Ovary (tissue), 9 donors: ENCODE data around the gene HBZ. TPM values are rescaled to one million over a fixed set of nuclear protein-coding genes. Genes with fewer than 3 reads are reported as not detected.

Experiments
- DNase-seq, 5 donors: peaks; one replicate each; pipeline ENCODE4 v3.0.0-alpha.2; 2019 to 2020
- H3K27ac ChIP-seq, 2 donors: fragments of 200-600 bp; one replicate each; pipeline versions ENCODE4 v1.5.1 to v1.8.0; 2019 to 2022
- H3K27me3 ChIP-seq: fragments of 200-600 bp; one replicate; pipeline ENCODE4 v1.8.0; 2022
- H3K36me3 ChIP-seq: fragments of 200-600 bp; sonication (generic); one replicate; pipeline ENCODE4 v1.5.1; 2019
- H3K4me1 ChIP-seq: one replicate; pipeline ENCODE4 v1.8.1; 2013; ENCODE audit warnings: mild to moderate bottlenecking, moderate library complexity; ENCODE audit not compliant: insufficient read depth
- H3K4me3 ChIP-seq: fragments of 200-600 bp; sonication (generic); one replicate; pipeline ENCODE4 v1.5.1; 2017
- H3K9me3 ChIP-seq, 2 donors: fragments of 200-600 bp in 1 of 2; sonication (generic) in 1 of 2; one replicate each; pipeline versions ENCODE4 v1.5.1 to v1.8.1; 2013 to 2019; ENCODE audit warnings: mild to moderate bottlenecking in 1 of 2, moderate library complexity in 1 of 2
- EP300 ChIP-seq: sonication (generic); formaldehyde crosslinking; IDR thresholded peaks from one replicate; pipeline ENCODE4 v1.6.1; 2017; ENCODE audit warnings: antibody characterized with exemption
- POLR2A ChIP-seq: fragments of 450-650 bp; IDR thresholded peaks from one replicate; pipeline ENCODE4 v1.6.1; 2017; ENCODE audit warnings: antibody characterized with exemption, mild to moderate bottlenecking, moderate library complexity
- WGBS, 3 donors: extraction: QIAGEN DNeasy Blood & Tissue Kit in 1 of 3; methylation state at CpG; one replicate each; pipeline versions ENCODE4 v1.1.5 to v1.1.7; 2013 to 2017; 5-methylcytosine and 5-hydroxymethylcytosine counted together
- intact Hi-C, 4 donors: fragments of 100-400 bp; cut with DNase I; formaldehyde crosslinking; loops; one replicate each; pipeline versions ENCODE4 v1.11.0 to v1.15.1; 2022 to 2023
- polyA plus RNA-seq, 2 donors: library from polyadenylated mRNA; stranded (reverse); fragments of 200-250 nt in 1 of 2; fragments of 350-450 nt in 1 of 2; fragmentation: Illumina TruSeq in 1 of 2; extraction: RNeasy Lipid Tissue Mini Kit (QIAGEN cat#74804) in 1 of 2; gene quantifications; one replicate each; pipeline ENCODE4 v1.2.3, GENCODE V29; 2013 to 2014
- total RNA-seq, 7 donors: library from RNA; depleted of rRNA in 2 of 7; stranded (reverse); fragments of >200 nt in 2 of 7; fragmentation: NEBNext Ultra II Directional in 3 of 7; extraction: Animal tissue kit (Norgen Biotek cat#: 25700) in 3 of 7; gene quantifications; one replicate each; pipeline versions ENCODE4 v1.1.0 to v1.2.4, GENCODE V29; 2016 to 2023
- TF ChIP-seq, protein P1 (sequence below), 3 donors: fragments of 450-650 bp in 2 of 3; fragments of 200-600 bp in 1 of 3; IDR thresholded peaks; one replicate each; pipeline versions ENCODE4 v1.5.1 to v1.8.0; 2016 to 2022; ENCODE audit warnings: antibody characterized with exemption in 3 of 3, mild to moderate bottlenecking in 1 of 3
- donor health status: DM: no; HTN: no; CAD: no; lungs with moderate emphysema.
- donor health status: DM: no; HTN: no; CAD: no.
- donor health status: Bipolar disorder and iron deficiency.
- donor health status: DM: yes; HTN: yes; CAD: no.
- donor health status: DM: no; HTN: no; CAD: no.
- donor health status: DM: yes; HTN: yes; CAD: no.

Gene HBZ
- total and polyA plus RNA-seq, 9 donors = 0.28 TPM; not detected in 8

DNA sequence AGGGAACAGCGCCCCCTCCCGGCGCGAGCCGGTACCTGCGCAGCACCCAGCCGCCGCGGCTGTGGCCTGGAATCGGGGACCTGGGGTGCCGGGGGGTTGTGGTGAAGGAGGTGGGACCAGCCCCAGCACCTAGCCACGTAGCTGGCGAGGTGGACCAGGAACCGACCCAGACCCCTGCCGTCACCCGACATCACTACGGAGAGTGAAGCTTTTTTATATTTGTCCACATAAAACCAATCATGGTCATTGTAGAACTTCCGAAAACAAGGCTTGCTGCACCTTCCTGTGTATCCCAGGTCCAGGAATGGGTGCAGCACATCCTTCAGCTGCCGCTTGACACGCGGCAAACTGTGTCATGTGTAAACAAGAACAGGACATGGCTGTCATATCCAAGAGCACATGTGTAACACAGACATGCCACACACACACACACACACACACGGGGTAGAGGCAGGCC is 29.1 kb downstream of the HBZ start:
- Histone ChIP-seq H3K36me3 (no peaks in the 10 kb centered on the region), H3K27ac (no peak overlapping the region), H3K4me3 (no peak overlapping the region), H3K4me1 (peaks cover 8% of the 10 kb centered on the region), H3K9me3 (no peaks in the 10 kb centered on the region), H3K27me3 (no peaks in the 10 kb centered on the region)
- intact Hi-C loops = loop anchor here in 2 of 4 donors (2.0 to 5.0 kb wide), 2 partner anchors 74 to 75 kb away; no protein-coding TSS in a partner anchor
- TF ChIP-seq EP300 (no peak), POLR2A (no peak)
- TF ChIP-seq, protein P1, sequence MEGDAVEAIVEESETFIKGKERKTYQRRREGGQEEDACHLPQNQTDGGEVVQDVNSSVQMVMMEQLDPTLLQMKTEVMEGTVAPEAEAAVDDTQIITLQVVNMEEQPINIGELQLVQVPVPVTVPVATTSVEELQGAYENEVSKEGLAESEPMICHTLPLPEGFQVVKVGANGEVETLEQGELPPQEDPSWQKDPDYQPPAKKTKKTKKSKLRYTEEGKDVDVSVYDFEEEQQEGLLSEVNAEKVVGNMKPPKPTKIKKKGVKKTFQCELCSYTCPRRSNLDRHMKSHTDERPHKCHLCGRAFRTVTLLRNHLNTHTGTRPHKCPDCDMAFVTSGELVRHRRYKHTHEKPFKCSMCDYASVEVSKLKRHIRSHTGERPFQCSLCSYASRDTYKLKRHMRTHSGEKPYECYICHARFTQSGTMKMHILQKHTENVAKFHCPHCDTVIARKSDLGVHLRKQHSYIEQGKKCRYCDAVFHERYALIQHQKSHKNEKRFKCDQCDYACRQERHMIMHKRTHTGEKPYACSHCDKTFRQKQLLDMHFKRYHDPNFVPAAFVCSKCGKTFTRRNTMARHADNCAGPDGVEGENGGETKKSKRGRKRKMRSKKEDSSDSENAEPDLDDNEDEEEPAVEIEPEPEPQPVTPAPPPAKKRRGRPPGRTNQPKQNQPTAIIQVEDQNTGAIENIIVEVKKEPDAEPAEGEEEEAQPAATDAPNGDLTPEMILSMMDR (IDR thresholded peaks at IDR 0.05) = peak; percentile 91 to 94 (median 94)
- peak in 1 of 5 donors; percentile 84 for DNase-seq
- WGBS, 3 donors = 3 to 11% (median 8%) methylated on average over 17 to 22 of the region's 22 CpGs

DNA sequence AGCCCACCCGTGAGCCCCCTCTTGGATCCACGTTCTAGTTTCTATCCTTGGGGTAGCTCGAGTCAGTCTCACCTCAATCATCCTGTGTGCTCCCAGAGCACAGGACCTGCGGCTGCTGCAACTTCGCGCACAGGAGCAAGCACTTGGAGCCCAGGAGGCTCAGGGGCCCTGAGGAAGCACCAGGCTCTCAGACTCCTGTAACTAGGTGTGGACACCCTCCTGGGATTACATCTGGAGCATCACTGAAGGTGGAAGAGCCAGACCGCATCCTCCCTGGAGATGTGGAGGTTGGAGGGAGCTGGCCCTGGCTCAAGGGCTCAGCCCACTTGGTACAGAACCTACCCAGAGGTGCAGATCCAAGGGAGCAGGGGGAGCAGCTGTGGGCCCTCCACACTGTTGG is 30.6 kb downstream of the HBZ start:
- Histone ChIP-seq H3K27me3 (no peaks in the 10 kb centered on the region), H3K27ac (no peak overlapping the region), H3K4me1 (peaks cover 8% of the 10 kb centered on the region), H3K4me3 (no peak overlapping the region), H3K9me3 (no peaks in the 10 kb centered on the region), H3K36me3 (no peaks in the 10 kb centered on the region)
- TF ChIP-seq EP300 (no peak), POLR2A (no peak)
- TF ChIP-seq, protein P1 (IDR thresholded peaks at IDR 0.05) = no peak
- intact Hi-C loops = loop anchor here in 1 of 4 donors (5.0 kb wide), 1 partner anchor 76 kb away; no protein-coding TSS in a partner anchor
- 52 to 63% (median 59%) methylated on average over 7 of the region's 7 CpGs for WGBS, 3 donors
- DNase-seq = no peak

DNA sequence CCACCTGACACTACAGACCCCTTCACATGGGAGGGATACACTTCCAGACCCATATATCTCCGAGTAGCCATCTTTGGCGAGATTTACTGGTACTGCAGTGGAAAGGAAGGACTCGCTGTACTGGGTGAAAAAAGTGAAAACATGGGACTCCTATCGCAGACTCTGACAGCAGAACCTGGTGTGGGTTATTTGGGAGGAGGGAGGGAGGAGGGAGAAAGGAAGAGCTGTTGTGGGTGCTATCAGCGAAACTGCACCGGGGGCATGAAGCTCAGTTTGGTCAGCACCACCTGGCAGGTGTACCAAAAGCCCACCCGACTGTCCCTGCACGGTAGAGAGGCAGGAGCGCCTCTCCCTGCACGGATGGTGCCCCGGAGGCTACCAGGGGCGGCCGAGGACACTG is 32.8 kb downstream of the HBZ start:
- WGBS, 3 donors = 40 to 58% (median 53%) methylated on average over 12 to 13 of the region's 13 CpGs
- Histone ChIP-seq H3K36me3 (no peaks in the 10 kb centered on the region), H3K4me1 (peaks cover 8% of the 10 kb centered on the region), H3K27ac (no peak overlapping the region), H3K4me3 (no peak overlapping the region), H3K9me3 (no peaks in the 10 kb centered on the region), H3K27me3 (no peaks in the 10 kb centered on the region)
- TF ChIP-seq POLR2A = no peak
- TF ChIP-seq EP300 = no peak
- TF ChIP-seq, protein P1 (IDR thresholded peaks at IDR 0.05) = no peak
- intact Hi-C loops = no loop called here
- DNase-seq = no peak

DNA sequence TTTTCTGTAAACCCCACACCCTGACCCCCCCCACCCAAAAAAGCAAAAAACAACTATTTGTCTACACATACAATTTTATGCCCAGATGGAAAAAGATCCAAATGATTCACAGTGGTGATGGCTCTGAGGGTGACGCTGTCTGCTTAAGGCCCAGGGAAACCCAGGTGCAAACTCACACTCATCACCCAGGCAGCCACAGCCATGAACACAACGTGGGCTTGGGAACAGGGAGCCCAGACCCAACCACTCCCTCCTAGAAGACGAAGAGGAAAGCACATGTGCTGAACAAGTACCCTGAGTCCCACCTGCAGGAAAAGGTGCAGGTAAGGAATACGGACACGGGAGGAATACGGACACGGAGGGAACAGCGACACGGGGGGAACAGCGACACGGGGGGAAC is 33.2 kb downstream of the HBZ start:
- intact Hi-C loops = no loop called here

More for the DNA sequence above, 33.2 kb downstream of the HBZ start:
- DNase-seq = no peak
- TF ChIP-seq POLR2A (no peak), EP300 (no peak)
- TF ChIP-seq, protein P1 (IDR thresholded peaks at IDR 0.05) = no peak
- no peak overlapping the region for H3K4me3 ChIP-seq
- WGBS, 3 donors = 57 to 66% (median 60%) methylated on average over 8 to 11 of the region's 11 CpGs
- H3K27me3 ChIP-seq = no peaks in the 10 kb centered on the region
- peaks cover 6% of the 10 kb centered on the region for H3K4me1 ChIP-seq
- H3K36me3 ChIP-seq = no peaks in the 10 kb centered on the region
- no peak overlapping the region for H3K27ac ChIP-seq
- H3K9me3 ChIP-seq = no peaks in the 10 kb centered on the region
